Measurements from ENCODE around the gene OXNAD1.

DNA sequence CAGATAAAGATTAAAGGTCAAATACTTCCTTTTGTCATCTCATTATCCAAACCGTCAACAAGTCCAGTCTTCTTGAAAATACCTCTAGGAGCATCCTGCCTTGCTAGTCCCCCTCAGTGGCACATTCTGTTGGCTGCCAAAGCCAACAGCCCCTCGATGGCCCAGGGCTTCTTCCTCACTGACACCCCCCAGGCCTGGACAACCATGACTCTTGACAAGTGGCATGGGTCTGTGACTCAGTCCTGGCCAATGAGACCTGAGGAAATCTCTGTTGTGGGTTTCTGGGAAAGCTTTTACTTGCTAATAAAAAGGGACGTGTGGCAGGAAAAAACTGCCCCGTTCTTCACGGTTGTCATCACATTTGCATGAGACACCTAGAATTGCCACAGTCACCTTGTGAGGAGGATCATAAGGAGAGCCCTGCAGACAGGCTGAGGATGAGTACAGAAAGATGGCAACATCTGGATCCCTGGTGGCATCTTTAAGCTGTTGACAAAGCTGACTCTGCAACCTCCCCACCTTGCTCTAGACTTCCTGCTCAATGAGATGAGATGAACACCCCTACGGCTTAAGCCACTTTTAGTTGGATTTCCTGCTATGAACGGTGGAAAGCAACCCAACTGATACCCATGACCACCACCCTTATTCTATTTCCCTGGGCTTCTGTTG is 81.5 kb downstream of the OXNAD1 start:
- TF ChIP-seq, protein P1, sequence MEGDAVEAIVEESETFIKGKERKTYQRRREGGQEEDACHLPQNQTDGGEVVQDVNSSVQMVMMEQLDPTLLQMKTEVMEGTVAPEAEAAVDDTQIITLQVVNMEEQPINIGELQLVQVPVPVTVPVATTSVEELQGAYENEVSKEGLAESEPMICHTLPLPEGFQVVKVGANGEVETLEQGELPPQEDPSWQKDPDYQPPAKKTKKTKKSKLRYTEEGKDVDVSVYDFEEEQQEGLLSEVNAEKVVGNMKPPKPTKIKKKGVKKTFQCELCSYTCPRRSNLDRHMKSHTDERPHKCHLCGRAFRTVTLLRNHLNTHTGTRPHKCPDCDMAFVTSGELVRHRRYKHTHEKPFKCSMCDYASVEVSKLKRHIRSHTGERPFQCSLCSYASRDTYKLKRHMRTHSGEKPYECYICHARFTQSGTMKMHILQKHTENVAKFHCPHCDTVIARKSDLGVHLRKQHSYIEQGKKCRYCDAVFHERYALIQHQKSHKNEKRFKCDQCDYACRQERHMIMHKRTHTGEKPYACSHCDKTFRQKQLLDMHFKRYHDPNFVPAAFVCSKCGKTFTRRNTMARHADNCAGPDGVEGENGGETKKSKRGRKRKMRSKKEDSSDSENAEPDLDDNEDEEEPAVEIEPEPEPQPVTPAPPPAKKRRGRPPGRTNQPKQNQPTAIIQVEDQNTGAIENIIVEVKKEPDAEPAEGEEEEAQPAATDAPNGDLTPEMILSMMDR (IDR thresholded peaks at IDR 0.05) = no peak
- TF ChIP-seq POLR2A (IDR thresholded peaks at IDR 0.05) = no peak

Measured in right lobe of liver (tissue), 4 donors.